HepG2 (cell line): ENCODE measurements around the gene FUT1. TPM values are rescaled to one million over a fixed set of nuclear protein-coding genes. Genes with fewer than 3 reads are reported as not detected.
A peak's percentile ranks its signal among the peaks of the same experiment; 100 is the strongest.

Source experiments
- ADNP ChIP-seq: sonication (generic); formaldehyde crosslinking; IDR thresholded peaks from 2 replicates; pipeline ENCODE4 v1.4.0; 2020; ENCODE audit warnings: missing genetic modification reagents
- ARNT2 ChIP-seq: sonication (generic); formaldehyde crosslinking; IDR thresholded peaks from 2 replicates; pipeline ENCODE4 v1.8.0; 2022; ENCODE audit warnings: mild to moderate bottlenecking, low read depth, missing genetic modification reagents, moderate library complexity
- CBX2 ChIP-seq, 2 experiments: fragments of 200-600 bp in 1 of 2; sonication (generic); formaldehyde crosslinking in 1 of 2; IDR thresholded peaks; 2 replicates each; pipeline versions ENCODE4 v1.7.0 to v1.8.1; 2018 to 2022; ENCODE audit warnings: low read depth in 2 of 2, low read length in 1 of 2, mild to moderate bottlenecking in 1 of 2, missing genetic modification reagents in 1 of 2
- ETV6 ChIP-seq: sonication (generic); formaldehyde crosslinking; conservative IDR thresholded peaks from 2 replicates; pipeline ENCODE4 v1.4.0; 2020; ENCODE audit warnings: missing genetic modification reagents
- GTF2F1 ChIP-seq: fragments of 150-350 bp; IDR thresholded peaks from 2 replicates; pipeline ENCODE4 v1.6.1; 2014; ENCODE audit warnings: low read length
- IKZF4 ChIP-seq: sonication (generic); formaldehyde crosslinking; IDR thresholded peaks from 2 replicates; pipeline ENCODE4 v1.5.1; 2020; ENCODE audit warnings: borderline replicate concordance, mild to moderate bottlenecking, low read depth, missing genetic modification reagents; ENCODE audit errors: not compliant biosample characterization
- MAFF ChIP-seq: IDR thresholded peaks from 2 replicates; pipeline ENCODE4 v1.6.1; 2011; ENCODE audit warnings: low read depth, low read length, improper control_type of control experiment
- MED13 ChIP-seq: sonication (generic); formaldehyde crosslinking; IDR thresholded peaks from 2 replicates; pipeline ENCODE4 v1.5.0; 2020; ENCODE audit warnings: missing genetic modification reagents
- NR2F6 ChIP-seq, 2 experiments: IDR thresholded peaks; 2 replicates each; pipeline ENCODE4 v1.6.1; 2016; ENCODE audit warnings: antibody characterized with exemption in 1 of 2, mild to moderate bottlenecking in 1 of 2
- SAFB2 ChIP-seq: sonication (generic); formaldehyde crosslinking; IDR thresholded peaks from 2 replicates; pipeline ENCODE4 v1.5.1; 2020; ENCODE audit warnings: missing genetic modification reagents, low read depth, mild to moderate bottlenecking, borderline replicate concordance
- ZNF337 ChIP-seq: sonication (generic); formaldehyde crosslinking; IDR thresholded peaks from 2 replicates; pipeline ENCODE4 v1.5.1; 2020; ENCODE audit warnings: missing genetic modification reagents, low read depth, mild to moderate bottlenecking, borderline replicate concordance
- ZNF777 ChIP-seq: sonication (generic); formaldehyde crosslinking; IDR thresholded peaks from 2 replicates; pipeline ENCODE4 v1.4.0; 2020; ENCODE audit warnings: missing genetic modification reagents
- ZSCAN31 ChIP-seq: sonication (generic); formaldehyde crosslinking; IDR thresholded peaks from 2 replicates; pipeline ENCODE4 v1.5.0; 2020; ENCODE audit warnings: low read depth, mild to moderate bottlenecking, missing genetic modification reagents
- ZSCAN9 ChIP-seq: IDR thresholded peaks from 2 replicates; pipeline ENCODE4 v1.6.1; 2016; ENCODE audit warnings: borderline replicate concordance
- polyA plus RNA-seq, 8 experiments: library from polyadenylated mRNA; depleted of rRNA in 3 of 8; stranded (reverse) in 7 of 8; unstranded in 1 of 8; fragments of >200 nt; fragmentation: Illumina TruSeq in 4 of 8; extraction: Trizol in 4 of 8; gene quantifications; 2 replicates each; pipeline versions ENCODE4 v1.2.1 to v1.2.3, GENCODE V29; 2011 to 2016; ENCODE audit warnings: low read depth in 4 of 8, missing spikeins in 1 of 8, mixed read lengths in 1 of 8; ENCODE audit not compliant: insufficient read depth in 1 of 8
- total RNA-seq, 5 experiments: library from RNA; depleted of rRNA; stranded (reverse); fragments of >200 nt; fragmentation: Illumina TruSeq; extraction: Trizol; gene quantifications; 2 replicates each; pipeline ENCODE4 v1.2.3, GENCODE V29; 2016; ENCODE audit warnings: low read depth in 1 of 5
- TF ChIP-seq, protein P1 (sequence below): sonication (generic); formaldehyde crosslinking; IDR thresholded peaks from 2 replicates; pipeline ENCODE4 v1.8.0; 2022; ENCODE audit warnings: missing genetic modification reagents, low read depth, mild to moderate bottlenecking, borderline replicate concordance
- TF ChIP-seq, protein P2 (sequence below): sonication (generic); formaldehyde crosslinking; IDR thresholded peaks from 2 replicates; pipeline ENCODE4 v1.4.0; 2020; ENCODE audit warnings: mild to moderate bottlenecking, missing genetic modification reagents
- TF ChIP-seq, protein P3 (sequence below): sonication (generic); formaldehyde crosslinking; IDR thresholded peaks from 2 replicates; pipeline ENCODE4 v1.5.1; 2020; ENCODE audit warnings: mild to moderate bottlenecking, missing genetic modification reagents, moderate library complexity
- TF ChIP-seq, protein P4 (sequence below): IDR thresholded peaks from 2 replicates; pipeline ENCODE4 v1.4.0; 2020; ENCODE audit warnings: mild to moderate bottlenecking, missing genetic modification reagents
- TF ChIP-seq, protein P5 (sequence below): IDR thresholded peaks from 2 replicates; pipeline ENCODE4 v1.6.1; 2012; ENCODE audit warnings: inconsistent platforms
- TF ChIP-seq, protein P6 (sequence below): IDR thresholded peaks from 2 replicates; pipeline ENCODE4 v1.6.1; 2016; ENCODE audit warnings: missing genetic modification reagents, missing compliant biosample characterization

The FUT1 gene
- total and polyA plus RNA-seq, 2 of the 13 experiments (the other 11 are each of a cell fraction or from before 2014, with no cell fraction given), result 0.07 to 1.1 TPM

DNA sequence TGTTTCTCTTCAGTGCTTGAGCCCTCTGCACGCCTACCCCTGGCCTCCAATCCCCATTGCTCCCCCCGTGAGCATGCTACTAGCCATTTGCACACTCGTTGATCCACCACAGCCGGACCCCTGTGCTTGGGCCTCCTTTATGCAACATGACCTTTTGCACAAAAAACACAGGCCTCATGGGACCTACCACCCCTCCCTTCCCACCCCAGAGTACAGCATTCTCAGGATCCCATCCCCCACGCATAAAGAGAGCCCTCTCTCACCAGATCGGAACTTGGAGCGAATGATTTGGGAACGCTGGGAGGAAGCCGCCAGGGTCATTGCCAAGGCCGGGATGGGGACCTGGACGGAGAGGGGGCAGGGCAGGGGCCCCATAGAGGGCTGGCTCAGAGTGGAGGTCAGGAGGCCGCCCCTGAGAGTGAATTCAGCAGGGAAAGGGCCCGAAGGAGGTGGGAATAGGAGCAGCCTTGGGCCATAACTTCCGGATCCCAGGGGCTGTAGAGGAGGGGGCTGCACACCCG lies 33.7 kb downstream of the FUT1 start (continued):
- TF ChIP-seq ARNT2 (no peak), ZSCAN9 (CRISPR knock-in tag) (no peak), ZNF337 (CRISPR knock-in tag) (no peak), ZNF777 (CRISPR knock-in tag) (no peak), ETV6 (no peak), ZSCAN31 (CRISPR knock-in tag) (no peak), MED13 (CRISPR knock-in tag) (0 out of 2 replicates have a peak, but pooled peaks have one; percentile 33), NR2F6 (IDR thresholded peaks at IDR 0.05) (peak; percentile 84), NR2F6 (CRISPR knock-in tag; IDR thresholded peaks at IDR 0.05) (peak; percentile 88), SAFB2 (no peak), GTF2F1 (no peak), ADNP (CRISPR knock-in tag) (no peak), CBX2 (IDR thresholded peaks at IDR 0.05; ENCODE audit: low read depth, low read length) (no peak), CBX2 (CRISPR knock-in tag; IDR thresholded peaks at IDR 0.05; ENCODE audit: low read depth) (no peak), MAFF (no peak), IKZF4 (CRISPR knock-in tag) (no peak)
- TF ChIP-seq, protein P1, sequence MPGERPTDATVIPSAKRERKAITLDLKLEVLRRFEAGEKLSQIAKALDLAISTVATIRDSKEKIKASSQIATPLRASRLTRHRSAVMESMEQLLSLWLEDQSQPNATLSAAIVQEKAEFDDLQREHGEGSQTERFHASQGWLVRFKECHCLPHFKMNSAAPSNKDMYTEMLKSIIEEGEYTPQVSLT (CRISPR knock-in tag), result no peak
- TF ChIP-seq, protein P2, sequence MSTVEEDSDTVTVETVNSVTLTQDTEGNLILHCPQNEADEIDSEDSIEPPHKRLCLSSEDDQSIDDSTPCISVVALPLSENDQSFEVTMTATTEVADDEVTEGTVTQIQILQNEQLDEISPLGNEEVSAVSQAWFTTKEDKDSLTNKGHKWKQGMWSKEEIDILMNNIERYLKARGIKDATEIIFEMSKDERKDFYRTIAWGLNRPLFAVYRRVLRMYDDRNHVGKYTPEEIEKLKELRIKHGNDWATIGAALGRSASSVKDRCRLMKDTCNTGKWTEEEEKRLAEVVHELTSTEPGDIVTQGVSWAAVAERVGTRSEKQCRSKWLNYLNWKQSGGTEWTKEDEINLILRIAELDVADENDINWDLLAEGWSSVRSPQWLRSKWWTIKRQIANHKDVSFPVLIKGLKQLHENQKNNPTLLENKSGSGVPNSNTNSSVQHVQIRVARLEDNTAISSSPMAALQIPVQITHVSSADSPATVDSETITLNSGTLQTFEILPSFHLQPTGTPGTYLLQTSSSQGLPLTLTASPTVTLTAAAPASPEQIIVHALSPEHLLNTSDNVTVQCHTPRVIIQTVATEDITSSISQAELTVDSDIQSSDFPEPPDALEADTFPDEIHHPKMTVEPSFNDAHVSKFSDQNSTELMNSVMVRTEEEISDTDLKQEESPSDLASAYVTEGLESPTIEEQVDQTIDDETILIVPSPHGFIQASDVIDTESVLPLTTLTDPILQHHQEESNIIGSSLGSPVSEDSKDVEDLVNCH (CRISPR knock-in tag), result no peak
- TF ChIP-seq, protein P3, sequence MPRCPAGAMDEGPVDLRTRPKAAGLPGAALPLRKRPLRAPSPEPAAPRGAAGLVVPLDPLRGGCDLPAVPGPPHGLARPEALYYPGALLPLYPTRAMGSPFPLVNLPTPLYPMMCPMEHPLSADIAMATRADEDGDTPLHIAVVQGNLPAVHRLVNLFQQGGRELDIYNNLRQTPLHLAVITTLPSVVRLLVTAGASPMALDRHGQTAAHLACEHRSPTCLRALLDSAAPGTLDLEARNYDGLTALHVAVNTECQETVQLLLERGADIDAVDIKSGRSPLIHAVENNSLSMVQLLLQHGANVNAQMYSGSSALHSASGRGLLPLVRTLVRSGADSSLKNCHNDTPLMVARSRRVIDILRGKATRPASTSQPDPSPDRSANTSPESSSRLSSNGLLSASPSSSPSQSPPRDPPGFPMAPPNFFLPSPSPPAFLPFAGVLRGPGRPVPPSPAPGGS (CRISPR knock-in tag), result no peak
- TF ChIP-seq, protein P4, sequence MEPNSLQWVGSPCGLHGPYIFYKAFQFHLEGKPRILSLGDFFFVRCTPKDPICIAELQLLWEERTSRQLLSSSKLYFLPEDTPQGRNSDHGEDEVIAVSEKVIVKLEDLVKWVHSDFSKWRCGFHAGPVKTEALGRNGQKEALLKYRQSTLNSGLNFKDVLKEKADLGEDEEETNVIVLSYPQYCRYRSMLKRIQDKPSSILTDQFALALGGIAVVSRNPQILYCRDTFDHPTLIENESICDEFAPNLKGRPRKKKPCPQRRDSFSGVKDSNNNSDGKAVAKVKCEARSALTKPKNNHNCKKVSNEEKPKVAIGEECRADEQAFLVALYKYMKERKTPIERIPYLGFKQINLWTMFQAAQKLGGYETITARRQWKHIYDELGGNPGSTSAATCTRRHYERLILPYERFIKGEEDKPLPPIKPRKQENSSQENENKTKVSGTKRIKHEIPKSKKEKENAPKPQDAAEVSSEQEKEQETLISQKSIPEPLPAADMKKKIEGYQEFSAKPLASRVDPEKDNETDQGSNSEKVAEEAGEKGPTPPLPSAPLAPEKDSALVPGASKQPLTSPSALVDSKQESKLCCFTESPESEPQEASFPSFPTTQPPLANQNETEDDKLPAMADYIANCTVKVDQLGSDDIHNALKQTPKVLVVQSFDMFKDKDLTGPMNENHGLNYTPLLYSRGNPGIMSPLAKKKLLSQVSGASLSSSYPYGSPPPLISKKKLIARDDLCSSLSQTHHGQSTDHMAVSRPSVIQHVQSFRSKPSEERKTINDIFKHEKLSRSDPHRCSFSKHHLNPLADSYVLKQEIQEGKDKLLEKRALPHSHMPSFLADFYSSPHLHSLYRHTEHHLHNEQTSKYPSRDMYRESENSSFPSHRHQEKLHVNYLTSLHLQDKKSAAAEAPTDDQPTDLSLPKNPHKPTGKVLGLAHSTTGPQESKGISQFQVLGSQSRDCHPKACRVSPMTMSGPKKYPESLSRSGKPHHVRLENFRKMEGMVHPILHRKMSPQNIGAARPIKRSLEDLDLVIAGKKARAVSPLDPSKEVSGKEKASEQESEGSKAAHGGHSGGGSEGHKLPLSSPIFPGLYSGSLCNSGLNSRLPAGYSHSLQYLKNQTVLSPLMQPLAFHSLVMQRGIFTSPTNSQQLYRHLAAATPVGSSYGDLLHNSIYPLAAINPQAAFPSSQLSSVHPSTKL, result peak; percentile 76
- TF ChIP-seq, protein P5, sequence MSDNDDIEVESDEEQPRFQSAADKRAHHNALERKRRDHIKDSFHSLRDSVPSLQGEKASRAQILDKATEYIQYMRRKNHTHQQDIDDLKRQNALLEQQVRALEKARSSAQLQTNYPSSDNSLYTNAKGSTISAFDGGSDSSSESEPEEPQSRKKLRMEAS, result peak; percentile 59; the same call in 1 of the 2 replicates
- TF ChIP-seq, protein P6, sequence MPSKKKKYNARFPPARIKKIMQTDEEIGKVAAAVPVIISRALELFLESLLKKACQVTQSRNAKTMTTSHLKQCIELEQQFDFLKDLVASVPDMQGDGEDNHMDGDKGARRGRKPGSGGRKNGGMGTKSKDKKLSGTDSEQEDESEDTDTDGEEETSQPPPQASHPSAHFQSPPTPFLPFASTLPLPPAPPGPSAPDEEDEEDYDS, result no peak
